Measurements from ENCODE around the gene IFNA6.

IFNA6 gene

DNA sequence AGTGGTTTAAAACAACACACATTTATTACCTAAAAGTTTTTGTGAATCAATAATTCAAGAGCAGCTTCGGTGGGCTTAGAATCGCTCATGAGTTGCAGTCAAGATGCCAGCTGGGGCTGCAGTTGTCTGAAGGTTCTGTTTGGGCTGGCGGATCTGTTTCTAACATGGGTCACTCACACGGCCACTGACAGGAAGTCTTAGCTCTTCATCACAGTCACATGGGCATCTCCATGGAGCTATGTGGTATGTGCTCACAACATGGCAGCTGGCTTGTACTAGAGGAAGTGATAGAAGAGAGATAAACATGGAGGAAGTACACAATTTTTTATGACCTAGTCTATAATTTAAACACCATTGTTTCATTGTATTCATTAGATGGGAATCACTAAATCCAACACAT is 26.6 kb downstream of the IFNA6 start:
- H3K9me2 ChIP-seq (replicated peaks; ENCODE audit: insufficient read depth, low read length): no peaks in the 10 kb centered on the region
- no peaks in the 10 kb centered on the region for H3K9me3 ChIP-seq (ENCODE audit: insufficient read depth, low read length)
- no peaks in the 10 kb centered on the region for H3K27me3 ChIP-seq (ENCODE audit: low read length)
- H4K20me1 ChIP-seq (ENCODE audit: low read depth, low read length): peaks cover 33% of the 10 kb centered on the region
- no peak overlapping the region for H3K27ac ChIP-seq (ENCODE audit: low read depth, low read length)
- no peak overlapping the region for H3K9ac ChIP-seq (ENCODE audit: low read length)
- H3F3A ChIP-seq (ENCODE audit: insufficient read depth): 0 out of 2 replicates have a peak, but pooled peaks cover 6% of the 10 kb centered on the region
- H2AFZ ChIP-seq (ENCODE audit: low read depth, low read length, severe bottlenecking): no peak overlapping the region
- H3K79me2 ChIP-seq (ENCODE audit: insufficient read depth, low read length): peaks cover under 1% of the 10 kb centered on the region; the same call in 1 of the 2 replicates
- peaks cover 4% of the 10 kb centered on the region; the same call in 1 of the 2 replicates for H3K36me3 ChIP-seq (ENCODE audit: low read length)
- no peak overlapping the region for H3K4me3 ChIP-seq (ENCODE audit: insufficient read depth, low read length, poor library complexity, severe bottlenecking)
- no peak overlapping the region for H3K4me2 ChIP-seq (ENCODE audit: low read depth, low read length, poor library complexity, severe bottlenecking)
- no peak for TF ChIP-seq EZH2phosphoT487 (conservative IDR thresholded peaks at IDR 0.05; ENCODE audit: low read length)
- TF ChIP-seq, protein P1, sequence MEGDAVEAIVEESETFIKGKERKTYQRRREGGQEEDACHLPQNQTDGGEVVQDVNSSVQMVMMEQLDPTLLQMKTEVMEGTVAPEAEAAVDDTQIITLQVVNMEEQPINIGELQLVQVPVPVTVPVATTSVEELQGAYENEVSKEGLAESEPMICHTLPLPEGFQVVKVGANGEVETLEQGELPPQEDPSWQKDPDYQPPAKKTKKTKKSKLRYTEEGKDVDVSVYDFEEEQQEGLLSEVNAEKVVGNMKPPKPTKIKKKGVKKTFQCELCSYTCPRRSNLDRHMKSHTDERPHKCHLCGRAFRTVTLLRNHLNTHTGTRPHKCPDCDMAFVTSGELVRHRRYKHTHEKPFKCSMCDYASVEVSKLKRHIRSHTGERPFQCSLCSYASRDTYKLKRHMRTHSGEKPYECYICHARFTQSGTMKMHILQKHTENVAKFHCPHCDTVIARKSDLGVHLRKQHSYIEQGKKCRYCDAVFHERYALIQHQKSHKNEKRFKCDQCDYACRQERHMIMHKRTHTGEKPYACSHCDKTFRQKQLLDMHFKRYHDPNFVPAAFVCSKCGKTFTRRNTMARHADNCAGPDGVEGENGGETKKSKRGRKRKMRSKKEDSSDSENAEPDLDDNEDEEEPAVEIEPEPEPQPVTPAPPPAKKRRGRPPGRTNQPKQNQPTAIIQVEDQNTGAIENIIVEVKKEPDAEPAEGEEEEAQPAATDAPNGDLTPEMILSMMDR (IDR thresholded peaks at IDR 0.05; ENCODE audit: insufficient read depth, low read length, poor library complexity, severe bottlenecking): no peak

DNA sequence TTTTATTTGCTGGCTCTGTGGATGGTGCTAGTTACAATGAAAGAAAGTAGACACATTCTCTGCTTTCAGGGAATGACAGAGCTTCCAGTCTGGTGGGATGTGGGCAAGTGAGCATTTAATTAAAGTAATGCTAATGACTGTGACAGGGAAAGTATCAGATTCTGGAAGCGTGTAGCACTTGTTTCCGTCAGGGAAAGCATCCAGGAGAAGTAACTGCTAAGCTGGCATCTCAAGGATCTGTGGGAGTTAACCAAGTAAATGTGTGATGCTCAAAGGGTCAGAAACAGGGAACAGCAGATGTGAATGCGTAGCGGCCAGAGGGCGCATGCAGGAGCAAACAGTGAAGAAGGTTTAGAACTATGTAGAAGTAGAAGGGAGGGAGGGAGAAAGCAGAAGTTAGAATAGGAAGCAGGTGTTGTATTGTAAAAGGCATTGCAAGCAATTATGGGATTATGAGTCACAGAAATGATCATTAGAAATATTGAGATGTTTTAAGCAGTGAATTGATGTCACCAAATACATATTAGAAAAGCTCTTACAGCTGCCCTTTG is 27.7 kb downstream of the IFNA6 start:
- TF ChIP-seq EZH2phosphoT487 (conservative IDR thresholded peaks at IDR 0.05; ENCODE audit: low read length): no peak
- TF ChIP-seq, protein P1 (IDR thresholded peaks at IDR 0.05; ENCODE audit: insufficient read depth, low read length, poor library complexity, severe bottlenecking): no peak
- Histone ChIP-seq H2AFZ (ENCODE audit: low read depth, low read length, severe bottlenecking) (no peak overlapping the region), H3F3A (ENCODE audit: insufficient read depth) (0 out of 2 replicates have a peak, but pooled peaks cover 6% of the 10 kb centered on the region), H3K4me2 (ENCODE audit: low read depth, low read length, poor library complexity, severe bottlenecking) (no peak overlapping the region), H3K9me2 (replicated peaks; ENCODE audit: insufficient read depth, low read length) (no peaks in the 10 kb centered on the region), H3K4me3 (ENCODE audit: insufficient read depth, low read length, poor library complexity, severe bottlenecking) (no peak overlapping the region), H3K36me3 (ENCODE audit: low read length) (no peaks in the 10 kb centered on the region), H3K79me2 (ENCODE audit: insufficient read depth, low read length) (no peaks in the 10 kb centered on the region), H3K9me3 (ENCODE audit: insufficient read depth, low read length) (no peaks in the 10 kb centered on the region), H3K9ac (ENCODE audit: low read length) (no peak overlapping the region), H4K20me1 (ENCODE audit: low read depth, low read length) (peaks cover 23% of the 10 kb centered on the region), H3K27me3 (ENCODE audit: low read length) (no peaks in the 10 kb centered on the region), H3K27ac (ENCODE audit: low read depth, low read length) (no peak overlapping the region)

DNA sequence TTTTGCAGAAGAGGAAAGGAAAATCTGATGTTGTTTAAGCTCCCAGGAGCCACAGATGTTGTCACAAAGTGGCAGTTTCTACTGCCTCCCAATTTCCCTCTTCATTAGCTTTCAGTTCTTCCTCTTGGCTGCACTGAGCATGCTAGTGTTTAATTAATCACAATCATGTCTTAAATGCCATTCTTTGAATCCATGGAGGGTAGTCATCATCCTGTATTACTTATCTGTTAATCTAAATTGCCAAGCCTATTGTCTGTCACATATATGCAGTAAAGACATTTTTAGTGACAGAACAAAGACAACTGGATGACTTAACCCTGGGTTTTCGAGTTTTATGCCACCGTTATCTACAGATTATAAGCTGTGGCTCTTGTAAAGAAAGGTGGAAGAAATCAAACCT is 30.2 kb downstream of the IFNA6 start:
- Histone ChIP-seq H3K27me3 (ENCODE audit: low read length) (no peaks in the 10 kb centered on the region), H3K9me3 (ENCODE audit: insufficient read depth, low read length) (no peaks in the 10 kb centered on the region), H3K4me2 (ENCODE audit: low read depth, low read length, poor library complexity, severe bottlenecking) (no peak overlapping the region), H3K4me3 (ENCODE audit: insufficient read depth, low read length, poor library complexity, severe bottlenecking) (no peak overlapping the region), H3K79me2 (ENCODE audit: insufficient read depth, low read length) (no peaks in the 10 kb centered on the region), H3K9me2 (replicated peaks; ENCODE audit: insufficient read depth, low read length) (no peaks in the 10 kb centered on the region), H2AFZ (ENCODE audit: low read depth, low read length, severe bottlenecking) (no peak overlapping the region), H3K36me3 (ENCODE audit: low read length) (no peaks in the 10 kb centered on the region), H4K20me1 (ENCODE audit: low read depth, low read length) (peaks cover 2% of the 10 kb centered on the region; the same call in 1 of the 2 replicates), H3F3A (ENCODE audit: insufficient read depth) (no peaks in the 10 kb centered on the region), H3K9ac (ENCODE audit: low read length) (no peak overlapping the region), H3K27ac (ENCODE audit: low read depth, low read length) (no peak overlapping the region)
- no peak for TF ChIP-seq EZH2phosphoT487 (conservative IDR thresholded peaks at IDR 0.05; ENCODE audit: low read length)
- TF ChIP-seq, protein P1 (IDR thresholded peaks at IDR 0.05; ENCODE audit: insufficient read depth, low read length, poor library complexity, severe bottlenecking): no peak
